ENCODE measurements around the gene SPP1. TPM values are rescaled to one million over a fixed set of nuclear protein-coding genes. Genes with fewer than 3 reads are reported as not detected.

Gene SPP1
- polyA plus RNA-seq, 1 donor (not counting 4 experiments of a cell fraction or from before 2014, with no cell fraction given), result 0.84 TPM

DNA sequence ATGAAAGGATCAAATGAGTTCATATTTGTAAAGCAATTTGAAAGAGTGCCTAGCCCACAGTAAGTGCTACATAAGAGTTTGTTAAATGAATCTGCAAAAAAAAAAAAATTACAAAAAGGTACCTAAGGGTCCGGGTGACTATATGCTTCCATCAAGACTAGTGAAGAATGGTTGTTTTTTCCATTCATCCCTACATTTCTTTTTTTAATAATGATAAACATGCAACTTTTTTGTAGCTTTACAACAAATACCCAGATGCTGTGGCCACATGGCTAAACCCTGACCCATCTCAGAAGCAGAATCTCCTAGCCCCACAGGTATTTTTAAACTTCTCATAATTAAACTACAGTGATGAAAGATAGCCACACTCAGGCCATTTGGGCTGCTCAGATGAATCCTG lies 4.3 kb downstream of the SPP1 start:
- H3K79me2 ChIP-seq (ENCODE audit: control insufficient read depth, insufficient read depth, low read length), result no peaks in the 10 kb centered on the region
- TF ChIP-seq, protein P1, sequence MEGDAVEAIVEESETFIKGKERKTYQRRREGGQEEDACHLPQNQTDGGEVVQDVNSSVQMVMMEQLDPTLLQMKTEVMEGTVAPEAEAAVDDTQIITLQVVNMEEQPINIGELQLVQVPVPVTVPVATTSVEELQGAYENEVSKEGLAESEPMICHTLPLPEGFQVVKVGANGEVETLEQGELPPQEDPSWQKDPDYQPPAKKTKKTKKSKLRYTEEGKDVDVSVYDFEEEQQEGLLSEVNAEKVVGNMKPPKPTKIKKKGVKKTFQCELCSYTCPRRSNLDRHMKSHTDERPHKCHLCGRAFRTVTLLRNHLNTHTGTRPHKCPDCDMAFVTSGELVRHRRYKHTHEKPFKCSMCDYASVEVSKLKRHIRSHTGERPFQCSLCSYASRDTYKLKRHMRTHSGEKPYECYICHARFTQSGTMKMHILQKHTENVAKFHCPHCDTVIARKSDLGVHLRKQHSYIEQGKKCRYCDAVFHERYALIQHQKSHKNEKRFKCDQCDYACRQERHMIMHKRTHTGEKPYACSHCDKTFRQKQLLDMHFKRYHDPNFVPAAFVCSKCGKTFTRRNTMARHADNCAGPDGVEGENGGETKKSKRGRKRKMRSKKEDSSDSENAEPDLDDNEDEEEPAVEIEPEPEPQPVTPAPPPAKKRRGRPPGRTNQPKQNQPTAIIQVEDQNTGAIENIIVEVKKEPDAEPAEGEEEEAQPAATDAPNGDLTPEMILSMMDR (optimal IDR thresholded peaks at IDR 0.05 in 1 of 3, IDR thresholded peaks at IDR 0.05 in 1 of 3, conservative IDR thresholded peaks at IDR 0.05 in 1 of 3; ENCODE audit: extremely low read depth in 1 of 3, insufficient read depth in 2 of 3, low read length in 3 of 3), result no peak
- TF ChIP-seq EZH2 (IDR thresholded peaks at IDR 0.05; ENCODE audit: low read length), result no peak
- H4K20me1 ChIP-seq (ENCODE audit: control insufficient read depth, extremely low read depth, insufficient read depth, low read length), result no peaks in the 10 kb centered on the region
- H3K4me3 ChIP-seq (ENCODE audit: control insufficient read depth in 2 of 3, extremely low read depth in 1 of 3, insufficient read depth in 2 of 3, low read depth in 1 of 3, low read length in 3 of 3), result no peak overlapping the region
- H2AFZ ChIP-seq (ENCODE audit: control insufficient read depth, low read length), result no peak overlapping the region
- no peaks in the 10 kb centered on the region for H3K36me3 ChIP-seq (ENCODE audit: control insufficient read depth in 2 of 2, extremely low read depth in 1 of 2, insufficient read depth in 2 of 2, low read length in 2 of 2)
- no peaks in the 10 kb centered on the region for H3K27me3 ChIP-seq (ENCODE audit: control insufficient read depth, extremely low read depth, insufficient read depth, low read length)
- no peak overlapping the region for H3K4me2 ChIP-seq (ENCODE audit: control insufficient read depth, extremely low read depth, insufficient read depth, low read depth, low read length)
- DNase-seq (ENCODE audit: low read depth, low spot score) (no peak), FAIRE-seq (no peak)
- H3K9me1 ChIP-seq (ENCODE audit: control insufficient read depth, extremely low read depth, insufficient read depth, low read length), result no peaks in the 10 kb centered on the region
- H3K9me3 ChIP-seq (ENCODE audit: control insufficient read depth, low read depth, low read length), result no peaks in the 10 kb centered on the region
- dilution Hi-C loops (cut with MboI; ENCODE audit: extremely low pct_ligation_motif_present, low sequenced_read_pairs), result no loop called here
- peaks cover 3% of the 10 kb centered on the region for H3K4me1 ChIP-seq (ENCODE audit: control insufficient read depth, extremely low read depth, insufficient read depth, low read length)
- H3K27ac ChIP-seq (ENCODE audit: control insufficient read depth, insufficient read depth, low read length), result no peak overlapping the region
- H3K9ac ChIP-seq (ENCODE audit: control insufficient read depth, extremely low read depth, insufficient read depth, low read length), result no peak overlapping the region

DNA sequence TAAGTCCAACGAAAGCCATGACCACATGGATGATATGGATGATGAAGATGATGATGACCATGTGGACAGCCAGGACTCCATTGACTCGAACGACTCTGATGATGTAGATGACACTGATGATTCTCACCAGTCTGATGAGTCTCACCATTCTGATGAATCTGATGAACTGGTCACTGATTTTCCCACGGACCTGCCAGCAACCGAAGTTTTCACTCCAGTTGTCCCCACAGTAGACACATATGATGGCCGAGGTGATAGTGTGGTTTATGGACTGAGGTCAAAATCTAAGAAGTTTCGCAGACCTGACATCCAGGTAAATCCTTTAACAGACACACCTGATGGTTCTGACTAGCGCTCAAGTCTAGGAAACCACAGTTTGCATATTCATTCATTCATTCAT lies 6.0 kb downstream of the SPP1 start:
- DNase-seq (ENCODE audit: low read depth, low spot score), result no peak
- no peaks in the 10 kb centered on the region for H4K20me1 ChIP-seq (ENCODE audit: control insufficient read depth, extremely low read depth, insufficient read depth, low read length)
- no peaks in the 10 kb centered on the region for H3K9me3 ChIP-seq (ENCODE audit: control insufficient read depth, low read depth, low read length)
- H3K79me2 ChIP-seq (ENCODE audit: control insufficient read depth, insufficient read depth, low read length), result no peaks in the 10 kb centered on the region
- H3K27ac ChIP-seq (ENCODE audit: control insufficient read depth, insufficient read depth, low read length), result no peak overlapping the region
- dilution Hi-C loops (cut with MboI; ENCODE audit: extremely low pct_ligation_motif_present, low sequenced_read_pairs), result no loop called here
- no peak for FAIRE-seq
- no peak overlapping the region for H2AFZ ChIP-seq (ENCODE audit: control insufficient read depth, low read length)
- H3K4me3 ChIP-seq (ENCODE audit: control insufficient read depth in 2 of 3, extremely low read depth in 1 of 3, insufficient read depth in 2 of 3, low read depth in 1 of 3, low read length in 3 of 3), result no peak overlapping the region
- H3K4me1 ChIP-seq (ENCODE audit: control insufficient read depth, extremely low read depth, insufficient read depth, low read length), result no peaks in the 10 kb centered on the region
- H3K4me2 ChIP-seq (ENCODE audit: control insufficient read depth, extremely low read depth, insufficient read depth, low read depth, low read length), result no peak overlapping the region
- no peaks in the 10 kb centered on the region for H3K9me1 ChIP-seq (ENCODE audit: control insufficient read depth, extremely low read depth, insufficient read depth, low read length)
- H3K9ac ChIP-seq (ENCODE audit: control insufficient read depth, extremely low read depth, insufficient read depth, low read length), result no peak overlapping the region
- no peaks in the 10 kb centered on the region for H3K27me3 ChIP-seq (ENCODE audit: control insufficient read depth, extremely low read depth, insufficient read depth, low read length)
- H3K36me3 ChIP-seq (ENCODE audit: control insufficient read depth in 2 of 2, extremely low read depth in 1 of 2, insufficient read depth in 2 of 2, low read length in 2 of 2), result no peaks in the 10 kb centered on the region
- no peak for TF ChIP-seq EZH2 (IDR thresholded peaks at IDR 0.05; ENCODE audit: low read length)
- TF ChIP-seq, protein P1 (optimal IDR thresholded peaks at IDR 0.05 in 1 of 3, IDR thresholded peaks at IDR 0.05 in 1 of 3, conservative IDR thresholded peaks at IDR 0.05 in 1 of 3; ENCODE audit: extremely low read depth in 1 of 3, insufficient read depth in 2 of 3, low read length in 3 of 3), result no peak
